IPS-18a (cell line): ENCODE results near the gene SEMA3A.
"Not testable (repeated sequence)": the region's sequence is repeated elsewhere in the genome, so short reads cannot be mapped to it uniquely, and the experiment has no call there.

Source experiments
- H3K27ac ChIP-seq: one replicate; pipeline ENCODE4 v1.5.1; 2013; ENCODE audit warnings: low read length
- H3K27me3 ChIP-seq: one replicate; pipeline ENCODE4 v1.6.1; 2013; ENCODE audit warnings: mild to moderate bottlenecking, low read length; ENCODE audit not compliant: control insufficient read depth, insufficient read depth
- H3K36me3 ChIP-seq: one replicate; pipeline ENCODE4 v1.6.1; 2013; ENCODE audit warnings: low read depth, low read length; ENCODE audit not compliant: control insufficient read depth
- H3K4me1 ChIP-seq: one replicate; pipeline ENCODE4 v1.6.1; 2013; ENCODE audit warnings: low read depth, low read length; ENCODE audit not compliant: control insufficient read depth
- H3K4me3 ChIP-seq: one replicate; pipeline ENCODE4 v1.5.1; 2013; ENCODE audit warnings: low read length
- H3K9ac ChIP-seq: one replicate; pipeline ENCODE4 v1.6.1; 2013; ENCODE audit warnings: mild to moderate bottlenecking, low read length, moderate library complexity
- H3K9me3 ChIP-seq: one replicate; pipeline ENCODE4 v1.6.1; 2013; ENCODE audit warnings: low read depth, low read length; ENCODE audit not compliant: control insufficient read depth

SEMA3A gene

DNA sequence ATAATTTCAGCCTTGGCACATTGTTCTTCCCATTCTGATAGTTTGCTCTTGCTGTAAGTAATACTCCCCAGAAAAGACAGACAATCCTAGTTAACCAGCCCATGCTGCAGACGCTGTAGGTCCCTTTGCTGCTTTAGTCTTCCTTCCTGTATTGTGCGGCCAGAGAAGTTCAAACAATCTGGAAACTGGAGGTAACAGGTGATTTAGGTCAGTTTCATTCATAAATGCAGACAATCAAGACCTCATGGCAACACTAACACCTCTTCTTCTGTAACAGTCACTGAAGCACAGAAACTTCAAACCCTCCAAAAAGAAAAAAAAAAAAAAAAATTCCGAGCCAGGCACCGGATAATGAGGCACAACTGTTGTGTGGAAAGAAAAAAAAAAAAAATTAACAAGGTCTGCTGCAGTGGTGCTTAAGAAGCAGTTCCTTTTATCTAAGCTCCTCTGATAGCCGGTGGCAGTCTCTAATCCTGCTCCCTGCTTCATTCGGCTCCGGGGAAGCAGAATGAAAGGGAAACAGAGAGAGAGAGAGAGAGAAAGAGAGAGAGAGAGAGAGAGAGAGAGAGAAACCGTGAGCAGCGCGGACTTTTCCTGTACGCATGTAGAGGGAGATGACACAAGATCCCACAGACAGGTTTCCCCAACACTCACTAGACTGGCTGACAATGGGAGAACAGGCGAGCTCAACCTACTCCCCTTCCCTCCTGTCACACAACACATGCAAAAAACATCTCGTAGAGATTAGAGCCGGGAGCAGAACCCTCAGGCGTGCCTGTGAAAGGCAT, at the start of gene SEMA3A:
Gene SEMA3A, minus strand, starts transcription at position 306 of the 788 bp plus-strand sequence. Its CDS starts 203 bp downstream, at position 103.
- Histone ChIP-seq H3K9me3 (no peaks in the 10 kb centered on the region), H3K27me3 (no peaks in the 10 kb centered on the region), H3K4me1 (peaks cover 55% of the 10 kb centered on the region), H3K9ac (peak within 1 kb of the TSS; percentile 74), H3K4me3 (peak within 1 kb of the TSS; percentile 96), H3K36me3 (no peaks in the 10 kb centered on the region), H3K27ac (peak within 1 kb of the TSS; percentile 27)

DNA sequence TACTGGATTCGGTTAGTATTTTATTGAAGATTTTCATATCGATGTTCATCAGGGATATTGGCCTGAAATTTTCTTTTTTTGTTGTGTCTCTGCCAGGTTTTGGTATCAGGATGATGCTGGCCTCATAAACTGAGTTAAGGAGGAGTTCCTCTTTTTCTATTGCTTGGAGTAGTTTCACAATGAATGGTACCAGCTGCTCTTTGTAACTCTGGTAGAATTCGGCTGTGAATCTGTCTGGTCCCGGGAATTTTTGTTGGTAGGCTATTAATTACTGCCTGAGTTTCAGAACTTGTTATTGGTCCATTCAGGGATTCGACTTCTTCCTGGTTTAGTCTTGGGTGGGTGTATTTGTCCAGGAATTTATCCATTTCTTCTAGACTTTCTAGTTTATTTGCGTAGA, 48.4 kb upstream of the SEMA3A start:
- peaks cover 10% of the 10 kb centered on the region for H3K9me3 ChIP-seq
- H3K27ac ChIP-seq, H3K36me3 ChIP-seq, H3K27me3 ChIP-seq, H3K4me3 ChIP-seq, H3K9ac ChIP-seq, H3K4me1 ChIP-seq: not testable (repeated sequence)

DNA sequence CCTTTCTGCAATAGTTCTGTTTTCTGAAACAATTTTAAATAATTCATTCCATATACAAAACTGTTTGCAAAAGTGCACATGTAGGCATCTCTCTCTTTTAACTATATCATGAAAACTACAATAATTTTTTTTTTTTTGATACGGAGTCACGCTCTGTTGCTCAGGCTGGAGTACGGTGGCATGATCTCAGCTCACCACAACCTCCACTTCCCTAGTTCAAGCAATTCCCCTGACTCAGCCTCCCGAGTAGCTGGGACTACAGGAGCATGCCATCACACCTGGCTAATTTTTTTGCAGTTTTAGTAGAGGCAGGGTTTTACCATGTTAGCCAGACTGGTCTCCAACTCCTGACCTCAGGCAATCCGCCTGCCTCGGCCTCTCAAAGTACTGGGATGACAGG, 44.0 kb upstream of the SEMA3A start:
- H3K36me3 ChIP-seq = no peaks in the 10 kb centered on the region
- no peak overlapping the region for H3K27ac ChIP-seq
- H3K9ac ChIP-seq = no peak overlapping the region
- H3K27me3 ChIP-seq = no peaks in the 10 kb centered on the region
- no peaks in the 10 kb centered on the region for H3K4me1 ChIP-seq
- H3K9me3 ChIP-seq = peaks cover 2% of the 10 kb centered on the region
- no peak overlapping the region for H3K4me3 ChIP-seq

DNA sequence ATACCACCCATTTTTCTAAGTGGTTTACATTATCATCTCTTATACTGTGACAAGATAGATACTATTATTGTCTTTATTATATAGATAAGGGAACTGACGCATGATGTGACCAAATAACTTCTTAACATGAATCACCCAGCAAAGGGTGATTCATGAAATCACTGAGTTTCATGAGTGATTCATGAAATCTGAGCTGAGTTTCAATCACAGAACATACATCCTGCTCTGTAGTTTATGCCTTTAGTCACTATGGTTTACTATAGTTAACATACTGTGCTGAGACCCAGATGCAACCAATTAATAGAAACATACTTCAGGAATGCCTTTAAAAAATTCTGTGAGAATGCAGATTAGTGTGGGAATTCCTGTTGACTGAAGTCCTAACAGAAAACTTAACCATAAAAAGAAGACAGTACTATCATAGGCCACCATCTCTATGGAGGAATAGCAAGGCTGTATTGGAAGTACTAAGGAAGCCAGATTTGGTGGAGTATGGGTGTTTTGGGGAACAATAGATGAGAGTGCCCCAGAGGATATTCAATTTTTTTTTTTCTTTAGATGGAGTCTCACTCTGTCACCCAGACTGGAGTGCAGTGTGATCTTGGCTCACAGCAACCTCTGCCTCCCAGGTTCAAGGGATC, 43.1 kb upstream of the SEMA3A start:
- no peaks in the 10 kb centered on the region for H3K27me3 ChIP-seq
- no peak overlapping the region for H3K4me3 ChIP-seq
- H3K27ac ChIP-seq = no peak overlapping the region
- peaks cover 2% of the 10 kb centered on the region for H3K9me3 ChIP-seq
- no peak overlapping the region for H3K9ac ChIP-seq
- H3K36me3 ChIP-seq = no peaks in the 10 kb centered on the region
- no peaks in the 10 kb centered on the region for H3K4me1 ChIP-seq

DNA sequence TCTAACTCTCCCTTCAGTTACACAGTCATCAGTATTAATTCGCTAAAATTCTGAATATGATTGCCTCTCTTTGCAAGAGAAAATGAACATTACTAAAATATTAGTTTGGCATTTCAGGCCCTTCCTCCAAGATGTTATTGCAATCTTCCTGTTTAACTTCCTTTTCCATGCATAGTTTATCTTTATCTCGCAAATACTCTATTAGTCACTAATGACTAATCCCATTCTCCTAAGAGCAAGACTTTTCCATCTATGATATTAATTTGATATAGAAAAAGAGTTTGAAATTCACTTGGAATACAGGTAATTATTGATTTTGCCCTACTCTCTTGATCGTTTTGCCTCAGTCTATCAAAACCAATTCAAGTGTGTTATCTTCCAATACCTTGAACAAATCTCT, 41.8 kb upstream of the SEMA3A start:
- Histone ChIP-seq H3K27me3 (no peaks in the 10 kb centered on the region), H3K36me3 (no peaks in the 10 kb centered on the region), H3K27ac (no peak overlapping the region), H3K4me1 (no peaks in the 10 kb centered on the region), H3K9me3 (peaks cover under 1% of the 10 kb centered on the region), H3K9ac (no peak overlapping the region), H3K4me3 (no peak overlapping the region)

DNA sequence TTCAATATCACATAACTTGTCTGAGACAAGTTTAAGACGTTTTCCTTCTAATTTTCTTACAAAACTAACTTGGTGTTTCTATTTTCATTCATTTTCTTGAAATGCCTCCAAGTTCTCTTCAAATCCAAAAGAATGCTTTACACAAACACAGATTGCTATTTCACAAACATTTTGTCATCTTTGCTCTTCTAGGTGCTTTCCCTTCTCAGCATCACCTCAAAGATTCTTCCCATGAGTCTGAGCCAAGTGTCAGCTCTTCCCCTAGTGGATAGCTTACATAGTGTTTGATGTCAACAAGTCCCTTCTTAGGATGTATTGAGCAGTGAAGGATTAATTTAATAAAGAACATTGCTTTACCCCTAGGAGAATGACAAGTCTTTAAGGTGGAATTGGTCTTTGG, 38.1 kb upstream of the SEMA3A start:
- Histone ChIP-seq H3K4me1 (peaks cover 26% of the 10 kb centered on the region), H3K4me3 (no peak overlapping the region), H3K36me3 (no peaks in the 10 kb centered on the region), H3K9ac (no peak overlapping the region), H3K9me3 (no peaks in the 10 kb centered on the region), H3K27ac (no peak overlapping the region), H3K27me3 (no peaks in the 10 kb centered on the region)

DNA sequence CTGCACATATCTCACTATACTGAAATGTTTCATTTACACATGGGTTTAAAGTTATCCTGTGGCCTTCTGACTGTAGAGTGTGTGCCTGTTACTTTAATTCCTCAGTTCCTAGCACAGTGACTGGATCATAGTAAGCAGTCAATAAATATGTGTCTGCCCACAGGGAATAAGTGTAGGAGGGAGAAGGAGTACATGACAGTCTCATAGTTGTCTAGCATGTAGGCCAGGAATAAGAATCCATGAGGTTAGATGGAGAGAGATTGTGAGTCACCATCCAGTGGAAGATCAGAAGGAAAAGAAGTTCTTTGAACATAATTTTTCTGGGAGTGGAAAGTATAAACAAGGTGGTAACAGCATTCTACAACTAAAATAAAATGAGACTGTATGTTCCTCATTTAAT, 36.6 kb upstream of the SEMA3A start:
- Histone ChIP-seq H3K27me3 (no peaks in the 10 kb centered on the region), H3K36me3 (no peaks in the 10 kb centered on the region), H3K9ac (no peak overlapping the region), H3K9me3 (no peaks in the 10 kb centered on the region), H3K27ac (no peak overlapping the region), H3K4me1 (peaks cover 39% of the 10 kb centered on the region), H3K4me3 (no peak overlapping the region)

DNA sequence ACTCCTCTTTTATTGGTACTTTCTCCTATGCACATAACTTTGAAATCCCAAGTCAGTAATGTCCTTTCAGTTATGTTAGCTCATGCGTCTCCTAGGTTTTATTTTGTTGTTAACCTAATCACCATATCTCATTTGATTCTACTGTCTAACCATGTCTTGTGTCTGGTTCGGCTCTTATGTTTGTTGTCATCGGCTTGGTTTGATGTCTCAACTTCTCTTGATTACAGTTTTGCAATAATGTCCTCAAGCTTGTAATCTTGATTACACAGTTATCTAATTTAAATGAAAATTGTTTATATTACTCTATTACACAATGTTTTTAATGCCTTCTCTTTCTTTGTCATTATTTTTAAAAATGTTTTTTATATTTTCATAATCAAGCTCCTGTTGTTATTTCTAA, 35.9 kb upstream of the SEMA3A start:
- no peak overlapping the region for H3K27ac ChIP-seq
- no peak overlapping the region for H3K9ac ChIP-seq
- H3K4me1 ChIP-seq = peaks cover 45% of the 10 kb centered on the region
- no peaks in the 10 kb centered on the region for H3K36me3 ChIP-seq
- H3K4me3 ChIP-seq = no peak overlapping the region
- H3K9me3 ChIP-seq = no peaks in the 10 kb centered on the region
- no peaks in the 10 kb centered on the region for H3K27me3 ChIP-seq

DNA sequence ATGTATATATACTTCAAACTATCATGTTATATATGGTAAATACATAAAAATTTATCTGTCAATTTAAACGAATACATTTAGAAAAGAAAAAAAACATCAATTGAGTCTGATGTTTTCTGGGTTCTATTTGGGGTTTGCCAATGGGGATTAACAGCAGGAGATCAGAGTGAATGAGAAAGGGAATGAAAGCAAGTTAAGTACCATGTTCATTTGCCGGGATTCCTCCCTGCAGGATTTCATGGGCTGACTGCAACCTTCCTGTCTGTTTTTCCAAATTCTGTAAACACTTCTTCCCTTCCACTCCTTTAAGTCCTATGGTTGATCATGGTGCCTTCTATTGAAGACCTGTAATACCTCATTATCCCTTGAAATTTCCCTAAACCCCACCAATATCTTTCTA, 33.9 kb upstream of the SEMA3A start:
- H3K9me3 ChIP-seq = no peaks in the 10 kb centered on the region
- no peaks in the 10 kb centered on the region for H3K36me3 ChIP-seq
- H3K4me3 ChIP-seq = peak overlapping the region; percentile 12
- H3K9ac ChIP-seq = peak overlapping the region; percentile 29
- peaks cover 50% of the 10 kb centered on the region for H3K4me1 ChIP-seq
- H3K27me3 ChIP-seq = no peaks in the 10 kb centered on the region
- peak overlapping the region; percentile 54 for H3K27ac ChIP-seq

DNA sequence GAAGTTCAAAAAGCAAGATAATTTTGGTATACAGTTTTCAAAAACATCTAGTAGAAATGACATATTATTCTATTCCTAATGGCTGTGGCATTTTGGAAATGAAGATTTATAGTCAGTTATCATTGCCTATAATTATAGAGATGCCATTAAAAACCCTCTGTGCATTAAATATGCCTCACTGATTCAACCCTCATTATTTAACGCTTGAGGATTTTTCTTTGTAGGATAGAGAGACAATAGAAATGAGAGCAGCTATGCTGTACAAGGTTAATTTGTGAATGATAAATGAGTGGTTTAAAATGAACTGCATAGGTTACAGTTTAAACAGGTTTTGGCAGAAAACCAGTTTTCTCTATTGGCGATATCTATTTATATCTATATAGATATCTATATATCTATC, 32.2 kb upstream of the SEMA3A start:
- H3K27ac ChIP-seq = no peak overlapping the region
- H3K27me3 ChIP-seq = no peaks in the 10 kb centered on the region
- H3K9me3 ChIP-seq = no peaks in the 10 kb centered on the region
- H3K9ac ChIP-seq = no peak overlapping the region
- H3K4me3 ChIP-seq = no peak overlapping the region
- H3K36me3 ChIP-seq = no peaks in the 10 kb centered on the region
- H3K4me1 ChIP-seq = peaks cover 50% of the 10 kb centered on the region

DNA sequence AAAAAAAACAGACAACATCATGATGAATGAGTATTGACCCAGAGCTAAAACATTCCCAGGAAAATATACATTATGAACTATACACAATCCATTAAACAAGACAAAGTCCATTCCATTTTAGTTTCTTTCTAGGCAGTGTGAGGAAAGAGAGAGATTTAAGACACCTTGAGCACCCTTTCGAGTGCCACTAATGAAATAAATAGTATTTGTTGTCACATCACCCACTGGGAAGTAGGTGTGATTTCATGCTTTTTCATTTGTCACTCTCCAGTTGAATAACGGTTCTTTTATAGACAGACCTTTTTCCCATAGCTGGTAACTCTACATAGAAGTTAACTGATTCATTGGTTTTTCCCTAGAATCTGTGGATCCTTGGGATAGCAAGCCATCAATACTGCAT, 29.9 kb upstream of the SEMA3A start:
- no peaks in the 10 kb centered on the region for H3K27me3 ChIP-seq
- H3K4me3 ChIP-seq = no peak overlapping the region
- H3K36me3 ChIP-seq = no peaks in the 10 kb centered on the region
- no peak overlapping the region for H3K9ac ChIP-seq
- no peak overlapping the region for H3K27ac ChIP-seq
- H3K9me3 ChIP-seq = no peaks in the 10 kb centered on the region
- H3K4me1 ChIP-seq = peaks cover 41% of the 10 kb centered on the region

DNA sequence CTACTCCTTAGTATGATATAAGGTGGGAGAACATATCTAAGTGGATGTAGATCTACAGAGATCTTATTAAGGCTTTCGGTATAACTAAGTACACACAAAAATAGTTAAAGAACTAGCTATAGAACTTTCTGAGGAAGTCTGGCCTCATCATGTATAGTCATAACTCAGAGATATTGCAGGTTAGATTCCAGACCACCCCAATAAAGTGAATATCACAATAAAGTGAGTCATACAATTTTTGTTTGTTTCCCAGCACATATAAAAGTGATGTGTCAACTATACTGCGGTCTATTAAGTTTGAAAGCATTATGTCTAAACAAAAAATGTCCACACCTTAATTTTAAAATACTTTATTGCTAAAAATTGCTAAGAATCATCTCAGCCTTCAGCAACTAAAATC, 24.7 kb upstream of the SEMA3A start:
- Histone ChIP-seq H3K36me3 (no peaks in the 10 kb centered on the region), H3K27ac (no peak overlapping the region), H3K9me3 (no peaks in the 10 kb centered on the region), H3K27me3 (no peaks in the 10 kb centered on the region), H3K4me1 (no peaks in the 10 kb centered on the region), H3K9ac (no peak overlapping the region), H3K4me3 (no peak overlapping the region)
